Gastrocnemius medialis (tissue), 4 donors: ENCODE results near the gene MAPKAP1.

Experiments used
- POLR2A ChIP-seq, 2 donors: fragments of 450-650 bp; IDR thresholded peaks; one replicate each; pipeline ENCODE4 v1.6.1; 2017; ENCODE audit warnings: antibody characterized with exemption in 2 of 2, mild to moderate bottlenecking in 2 of 2, moderate library complexity in 2 of 2
- TF ChIP-seq, protein P1 (sequence below), 5 experiments: fragments of 450-650 bp in 3 of 5; fragments of 200-600 bp in 2 of 5; sonication (generic) in 2 of 5; IDR thresholded peaks in 4 of 5; conservative IDR thresholded peaks in 1 of 5; 1 replicate in 4 of 5; 2 replicates in 1 of 5; pipeline ENCODE4 v1.5.1; 2016 to 2019; ENCODE audit warnings: antibody characterized with exemption in 5 of 5, mild to moderate bottlenecking in 3 of 5, moderate library complexity in 3 of 5

DNA sequence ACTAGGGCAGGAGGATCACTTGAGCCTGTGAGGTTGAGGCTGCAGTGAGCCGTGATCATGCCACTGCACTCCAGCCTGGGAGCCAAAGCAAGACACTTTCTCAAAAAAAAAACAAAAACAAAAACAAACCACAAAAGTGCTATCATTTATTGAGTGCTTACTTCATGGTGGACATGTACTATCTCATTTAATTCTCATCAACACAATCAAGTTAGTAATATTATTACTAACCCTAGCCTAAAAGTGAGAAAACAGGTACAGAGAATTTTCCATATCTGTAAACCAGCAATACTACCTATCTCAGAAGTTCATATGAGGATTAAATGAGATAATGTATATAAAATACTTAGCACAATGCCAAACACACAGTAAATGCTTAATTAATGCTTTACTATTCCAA is 85.8 kb downstream of the MAPKAP1 start:
- TF ChIP-seq, protein P1, sequence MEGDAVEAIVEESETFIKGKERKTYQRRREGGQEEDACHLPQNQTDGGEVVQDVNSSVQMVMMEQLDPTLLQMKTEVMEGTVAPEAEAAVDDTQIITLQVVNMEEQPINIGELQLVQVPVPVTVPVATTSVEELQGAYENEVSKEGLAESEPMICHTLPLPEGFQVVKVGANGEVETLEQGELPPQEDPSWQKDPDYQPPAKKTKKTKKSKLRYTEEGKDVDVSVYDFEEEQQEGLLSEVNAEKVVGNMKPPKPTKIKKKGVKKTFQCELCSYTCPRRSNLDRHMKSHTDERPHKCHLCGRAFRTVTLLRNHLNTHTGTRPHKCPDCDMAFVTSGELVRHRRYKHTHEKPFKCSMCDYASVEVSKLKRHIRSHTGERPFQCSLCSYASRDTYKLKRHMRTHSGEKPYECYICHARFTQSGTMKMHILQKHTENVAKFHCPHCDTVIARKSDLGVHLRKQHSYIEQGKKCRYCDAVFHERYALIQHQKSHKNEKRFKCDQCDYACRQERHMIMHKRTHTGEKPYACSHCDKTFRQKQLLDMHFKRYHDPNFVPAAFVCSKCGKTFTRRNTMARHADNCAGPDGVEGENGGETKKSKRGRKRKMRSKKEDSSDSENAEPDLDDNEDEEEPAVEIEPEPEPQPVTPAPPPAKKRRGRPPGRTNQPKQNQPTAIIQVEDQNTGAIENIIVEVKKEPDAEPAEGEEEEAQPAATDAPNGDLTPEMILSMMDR (IDR thresholded peaks at IDR 0.05 in 4 of 5, conservative IDR thresholded peaks at IDR 0.05 in 1 of 5), result no peak
- no peak for TF ChIP-seq POLR2A (IDR thresholded peaks at IDR 0.05)
